GM23338 (cell line): Measurements from ENCODE around the gene PTP4A2.

Source experiments
- CREB1 ChIP-seq: fragments of 250-450 bp; sonication (Bioruptor Pico); IDR thresholded peaks from 2 replicates; pipeline ENCODE4 v1.5.0; 2020; ENCODE audit warnings: low read depth, mild to moderate bottlenecking, moderate library complexity
- CTCF ChIP-seq, 2 experiments: fragments of 200-600 bp in 1 of 2; sonication (generic) in 1 of 2; conservative IDR thresholded peaks; 2 replicates each; pipeline versions ENCODE4 v1.5.1 to v1.6.1; 2016 to 2017; ENCODE audit warnings: antibody characterized with exemption in 2 of 2, low read depth in 2 of 2, mild to moderate bottlenecking in 2 of 2, moderate library complexity in 1 of 2

- TF ChIP-seq CREB1 (CRISPR knock-in tag), result no peak
- no peak for TF ChIP-seq CTCF (conservative IDR thresholded peaks at IDR 0.05; ENCODE audit: low read depth in 2 of 2)
Observed at GRCh38 chr1:31949862-31950261, 11.7 kb upstream of the PTP4A2 start.
